ENCODE measurements around the gene TCHHL1. TPM values are rescaled to one million over a fixed set of nuclear protein-coding genes. Genes with fewer than 3 reads are reported as not detected.

Gene TCHHL1
- total RNA-seq, 1 experiment from 2014 or later = not detected

DNA sequence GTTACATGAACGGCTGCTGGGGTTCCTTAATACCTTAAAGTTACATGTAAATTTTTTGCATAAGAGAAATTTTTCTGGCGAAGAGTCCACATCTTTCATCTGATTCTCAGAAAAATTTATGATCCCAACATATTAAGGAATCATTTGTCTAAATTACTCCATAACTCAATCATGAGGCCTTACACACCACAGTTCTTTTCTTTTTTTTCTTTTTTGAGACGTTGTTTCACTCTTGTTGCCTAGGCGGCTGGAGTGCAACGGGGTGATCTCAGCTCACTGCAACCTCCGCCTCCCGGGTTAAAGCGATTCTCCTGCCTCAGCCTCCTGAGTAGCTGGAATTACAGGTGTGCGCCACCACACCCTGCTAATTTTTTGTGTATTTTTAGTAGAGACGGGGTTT is 50.0 kb downstream of the TCHHL1 start:
- DNase-seq (ENCODE audit: low read depth) = no peak

GRCh38 chr1:152036267-152037216 is 52.3 kb downstream of the TCHHL1 start, which contains the start of gene S100A11:
S100A11 (minus strand) TSS chr1:152037004; CDS start chr1:152036915, 89 bp downstream.
- peak; percentile 89 for DNase-seq (ENCODE audit: low read depth)

GRCh38 chr1:152035539-152036266 is 53.2 kb downstream of the TCHHL1 start:
- peak; percentile 26 for DNase-seq (ENCODE audit: low read depth)

- peak; percentile 85 for DNase-seq (ENCODE audit: low read depth)
These were observed 54.0 kb downstream of the TCHHL1 start for GRCh38 chr1:152034654-152035538.

GRCh38 chr1:152034324-152034653 is 54.6 kb downstream of the TCHHL1 start:
- DNase-seq (ENCODE audit: low read depth) = no peak

Other genes with a start within 250 kb of the TCHHL1 start
- not detected in 2 replicates for gene C2CD4D, start 249.2 kb downstream of the TCHHL1 start, total RNA-seq (2014; rRNA removed; shearing (Covaris generic))
- not detected in 2 replicates for gene THEM5, start 235.4 kb downstream of the TCHHL1 start, total RNA-seq (2014; rRNA removed; shearing (Covaris generic))
- gene THEM4, start 179.6 kb downstream of the TCHHL1 start, total RNA-seq (2014; rRNA removed; shearing (Covaris generic)) = 14.8 and 19.7 TPM in 2 replicates
- gene S100A10, start 95.2 kb downstream of the TCHHL1 start, total RNA-seq (2014; rRNA removed; shearing (Covaris generic)) = 165 and 220 TPM in 2 replicates
- 1,017 and 1,277 TPM in 2 replicates for gene S100A11, start 52.1 kb downstream of the TCHHL1 start, total RNA-seq (2014; rRNA removed; shearing (Covaris generic))
- under 0.01 TPM in 2 replicates for gene TCHH, start 26.4 kb upstream of the TCHHL1 start, total RNA-seq (2014; rRNA removed; shearing (Covaris generic))
- not detected in 2 replicates for gene RPTN, start 70.2 kb upstream of the TCHHL1 start, total RNA-seq (2014; rRNA removed; shearing (Covaris generic))
- gene HRNR, start 135.1 kb upstream of the TCHHL1 start, total RNA-seq (2014; rRNA removed; shearing (Covaris generic)) = under 0.01 TPM in 1 of 2 replicates, not detected in the other
- gene FLG, start 236.2 kb upstream of the TCHHL1 start, total RNA-seq (2014; rRNA removed; shearing (Covaris generic)) = under 0.01 and 0.12 TPM in 2 replicates